NCI-H774 (cell line): ENCODE results near the gene GID4.

Experiments used
- DNase-seq: peaks from one replicate; lab custom pipeline; 2025; lab: John Stamatoyannopoulos, UW

GID4 gene

GRCh38 chr17:18101828-18102227 is 62.6 kb downstream of the GID4 start:
- DNase-seq: no peak

- DNase-seq: no peak
Measured at GRCh38 chr17:18102640-18103039, 63.4 kb downstream of the GID4 start.

DNA sequence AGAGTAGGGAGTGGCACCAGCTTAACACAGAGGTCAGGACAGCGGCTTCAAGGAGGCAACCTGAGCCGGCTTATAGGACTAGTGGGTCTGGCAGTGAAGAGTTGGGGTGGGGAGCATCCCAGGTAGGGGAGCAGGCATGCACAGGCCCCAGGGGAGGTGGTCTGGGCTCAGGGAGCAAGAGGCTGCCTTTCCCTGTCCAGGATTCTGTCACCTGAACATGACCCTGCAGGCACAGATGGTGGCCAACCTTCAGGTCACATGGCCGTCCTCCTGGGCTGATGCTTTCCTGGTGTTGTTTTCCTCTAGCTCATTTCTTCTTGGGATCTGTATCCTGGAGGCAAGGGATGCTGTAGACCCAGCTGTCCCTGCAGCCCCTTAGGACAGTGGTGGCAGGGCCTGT is 65.8 kb downstream of the GID4 start:
- no peak for DNase-seq

GRCh38 chr17:18105595-18105994 is 66.4 kb downstream of the GID4 start:
- no peak for DNase-seq

GRCh38 chr17:18106211-18106610 is 67.0 kb downstream of the GID4 start:
- DNase-seq: no peak

- no peak for DNase-seq
Measured at GRCh38 chr17:18107061-18107790, 68.0 kb downstream of the GID4 start.

- no peak for DNase-seq
Measured at GRCh38 chr17:18107971-18108370, 68.8 kb downstream of the GID4 start.

- no peak for DNase-seq
Measured at GRCh38 chr17:18108401-18109312, 69.4 kb downstream of the GID4 start, which contains the start of gene MYO15A. MYO15A (plus strand) TSS chr17:18108756; CDS start chr17:18118801, 10,045 bp downstream.

DNA sequence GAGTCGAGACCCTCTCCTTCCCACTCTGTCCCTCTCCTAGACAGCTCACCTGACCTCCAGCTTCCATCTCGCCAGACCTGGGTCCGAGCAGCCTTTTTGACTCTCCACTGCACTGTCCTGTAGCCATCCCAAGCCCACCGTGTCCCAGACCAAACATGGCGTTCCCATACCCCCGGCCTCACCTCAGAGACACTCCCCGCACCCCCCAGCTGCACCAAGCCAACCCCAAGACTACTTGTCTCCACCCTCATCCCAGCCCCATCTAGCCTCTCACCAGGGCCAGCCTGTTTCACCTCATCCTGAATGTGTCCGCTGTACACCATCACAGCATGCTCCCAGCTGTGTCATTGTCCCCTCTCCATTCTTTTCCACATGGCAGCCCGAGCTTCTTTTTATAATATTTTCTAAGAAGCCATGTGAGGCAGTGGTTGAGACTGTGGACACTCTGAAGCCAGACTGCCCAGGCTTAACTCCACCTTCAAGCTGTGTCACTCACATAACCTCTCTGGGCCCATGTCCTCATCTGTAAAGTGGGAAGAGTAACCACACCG is 70.8 kb downstream of the GID4 start:
- no peak for DNase-seq

DNA sequence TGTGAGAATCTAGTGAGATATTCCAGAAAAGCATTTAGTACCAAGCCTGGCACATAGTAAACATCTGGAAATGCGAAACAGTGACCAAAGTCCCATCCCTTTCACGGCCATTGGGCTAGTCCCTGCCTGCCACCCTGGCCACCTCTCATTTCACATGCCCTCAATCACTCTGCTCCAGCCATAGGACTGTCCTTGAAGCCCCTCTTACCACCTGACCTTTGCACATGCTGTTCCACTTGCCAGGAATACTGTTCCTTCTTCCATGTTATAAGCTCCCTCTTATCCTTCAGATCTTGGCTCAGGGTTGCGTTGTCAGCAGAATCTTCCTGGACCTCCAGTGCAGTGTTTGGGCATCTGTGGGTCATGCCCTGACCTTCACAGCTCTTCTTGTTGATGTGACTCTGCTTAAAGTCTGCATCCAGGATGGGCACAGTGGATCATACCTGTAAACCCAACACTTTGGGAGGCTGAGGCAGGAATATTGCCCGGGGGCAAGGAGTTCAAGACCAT is 71.5 kb downstream of the GID4 start:
- no peak for DNase-seq

- no peak for DNase-seq
Measured at GRCh38 chr17:18111330-18111971, 72.2 kb downstream of the GID4 start.

GRCh38 chr17:18115517-18115916 is 76.3 kb downstream of the GID4 start:
- no peak for DNase-seq

DNA sequence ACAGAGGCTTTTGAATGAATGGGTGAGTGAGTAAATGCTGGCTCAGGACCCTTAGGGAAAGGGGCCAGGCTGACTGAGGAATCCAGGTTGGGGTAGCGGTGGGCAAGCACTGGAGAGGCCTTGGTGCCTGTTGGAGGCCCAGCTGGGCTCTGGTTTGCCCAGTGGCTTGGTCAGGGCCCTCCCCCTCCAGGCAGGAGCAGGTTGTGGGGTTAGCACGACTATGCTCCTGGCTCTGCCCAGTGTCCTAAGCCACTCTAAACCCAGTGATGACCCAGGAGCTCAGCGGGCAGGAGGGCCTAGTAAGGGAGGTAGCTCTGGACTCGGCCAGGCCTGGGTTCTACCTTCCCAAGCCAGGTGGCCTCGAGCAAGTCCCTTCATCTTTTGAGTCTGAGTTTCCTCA is 76.9 kb downstream of the GID4 start:
- DNase-seq: no peak

DNA sequence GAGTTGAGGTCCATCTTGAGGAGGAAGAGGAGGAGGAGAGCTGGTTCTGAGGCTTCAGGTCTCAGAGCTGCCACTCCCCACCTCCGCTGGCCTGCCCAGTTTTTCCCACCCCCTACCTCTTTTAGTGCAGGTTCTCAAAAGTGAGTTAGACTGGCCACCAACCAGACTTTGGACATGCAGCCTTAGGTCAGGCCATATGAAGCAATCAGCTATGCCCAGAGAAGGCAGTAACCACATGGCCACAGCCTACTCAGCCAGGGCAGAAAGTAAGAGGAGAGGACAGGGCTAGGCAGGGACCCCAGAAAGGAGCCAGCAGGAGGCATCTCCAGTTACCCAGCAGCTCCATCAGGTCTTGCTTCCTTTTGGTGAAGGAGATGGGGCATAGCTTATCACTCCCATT is 78.3 kb downstream of the GID4 start:
- no peak for DNase-seq
